SU-DHL-6 (cell line): Measurements from ENCODE around the gene ZNF513.

ENCODE experiments used
- CTCF ChIP-seq: fragments of 200-600 bp; sonication (generic); IDR thresholded peaks from one replicate; pipeline ENCODE4 v1.5.1; 2017; ENCODE audit warnings: antibody characterized with exemption, mild to moderate bottlenecking, low read length, moderate library complexity; ENCODE audit not compliant: insufficient read depth, poor library complexity, severe bottlenecking
- EZH2phosphoT487 ChIP-seq: fragments of 200-600 bp; sonication (generic), shearing (Covaris generic); conservative IDR thresholded peaks from 2 replicates; pipeline ENCODE4 v1.6.1; 2018; ENCODE audit warnings: mild to moderate bottlenecking, antibody characterized with exemption, low read length, moderate library complexity, mixed read lengths

- TF ChIP-seq EZH2phosphoT487 (no peak), CTCF (no peak)
These were observed 2.3 kb downstream of the ZNF513 start for GRCh38 chr2:27378096-27378808.
